ENCODE results near the gene COL5A2.

The COL5A2 gene

DNA sequence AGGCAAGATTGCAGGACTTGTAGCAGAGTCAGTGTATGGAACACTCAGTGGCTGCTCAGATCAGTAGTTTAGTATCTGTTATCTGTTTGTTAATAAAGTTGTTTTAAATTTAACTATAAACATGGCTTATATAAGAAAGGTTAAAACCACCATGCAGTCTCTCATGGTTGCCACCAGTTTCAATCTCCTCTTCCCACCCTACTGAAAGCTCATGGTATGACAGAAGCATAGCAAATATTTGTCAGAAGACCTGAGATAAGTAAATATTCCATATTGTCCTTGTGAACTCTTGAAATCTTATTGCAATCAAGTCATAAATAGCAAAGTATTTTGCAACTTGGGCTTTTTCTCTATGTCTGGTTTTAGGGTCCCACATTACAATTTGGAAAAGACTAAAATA is 2.1 kb upstream of the COL5A2 start:
- no peaks in the 10 kb centered on the region for H3K9me3 ChIP-seq (ENCODE audit: control insufficient read depth, low read length)
- H3K27ac ChIP-seq (ENCODE audit: insufficient read depth, low read length, poor library complexity, severe bottlenecking), result no peak overlapping the region
- DNase-seq, result no peak
- no peak overlapping the region for H3K4me3 ChIP-seq (ENCODE audit: insufficient read depth, low read depth, low read length, poor library complexity, severe bottlenecking)
- no peaks in the 10 kb centered on the region for H3K4me1 ChIP-seq (ENCODE audit: control insufficient read depth, insufficient read depth, low read length, poor library complexity, severe bottlenecking)
- no peaks in the 10 kb centered on the region for H3K36me3 ChIP-seq (ENCODE audit: control insufficient read depth, insufficient read depth, low read length)
- H3K27me3 ChIP-seq (replicated peaks; ENCODE audit: control insufficient read depth, insufficient read depth, low read length, poor library complexity, severe bottlenecking), result no peaks in the 10 kb centered on the region

DNA sequence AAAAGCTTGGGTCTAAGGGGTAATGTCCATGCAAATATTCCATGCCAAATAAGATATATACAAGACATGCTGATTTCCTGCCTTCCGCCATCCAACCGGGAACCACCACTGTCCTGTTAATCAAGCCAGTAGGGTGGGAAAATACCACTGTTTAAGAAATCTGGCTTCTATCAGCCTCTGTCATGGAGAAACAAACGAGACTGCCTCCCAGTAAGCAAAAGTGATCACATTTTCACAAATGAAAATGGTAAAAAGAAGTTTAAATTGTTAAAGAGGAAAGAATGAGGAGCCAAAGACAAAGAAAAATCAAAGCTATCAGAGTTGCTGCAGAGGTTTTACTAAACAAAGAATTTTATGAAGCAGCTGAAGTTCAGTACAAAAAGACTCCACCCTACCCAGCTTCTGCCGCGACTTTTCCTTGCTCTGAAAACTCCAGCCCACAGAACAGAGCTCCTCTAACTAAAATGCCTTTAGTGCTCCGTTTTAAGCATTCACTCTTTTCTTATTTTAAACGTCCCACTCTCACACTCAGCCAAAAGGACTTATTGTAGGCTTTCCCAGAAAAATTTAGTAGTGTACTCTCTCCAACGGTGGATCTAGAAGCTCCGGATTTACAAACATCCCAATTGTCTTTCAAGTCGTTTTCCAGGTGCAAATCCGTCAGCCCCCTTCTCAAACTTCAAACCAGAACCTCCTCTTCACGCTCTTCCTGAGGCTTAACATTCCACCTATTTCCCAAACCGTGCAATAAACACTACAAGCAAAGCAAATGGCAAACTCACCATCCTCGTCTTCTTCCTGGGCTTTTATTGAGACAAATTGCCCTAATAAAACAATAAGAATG is 613 bp downstream of the COL5A2 start:
- Histone ChIP-seq H3K36me3 (ENCODE audit: control insufficient read depth, insufficient read depth, low read length) (no peaks in the 10 kb centered on the region), H3K27me3 (replicated peaks; ENCODE audit: control insufficient read depth, insufficient read depth, low read length, poor library complexity, severe bottlenecking) (no peaks in the 10 kb centered on the region), H3K4me1 (ENCODE audit: control insufficient read depth, insufficient read depth, low read length, poor library complexity, severe bottlenecking) (no peaks in the 10 kb centered on the region), H3K27ac (ENCODE audit: insufficient read depth, low read length, poor library complexity, severe bottlenecking) (no peak overlapping the region), H3K4me3 (ENCODE audit: insufficient read depth, low read depth, low read length, poor library complexity, severe bottlenecking) (no peak overlapping the region), H3K9me3 (ENCODE audit: control insufficient read depth, low read length) (no peaks in the 10 kb centered on the region)
- DNase-seq, result no peak

DNA sequence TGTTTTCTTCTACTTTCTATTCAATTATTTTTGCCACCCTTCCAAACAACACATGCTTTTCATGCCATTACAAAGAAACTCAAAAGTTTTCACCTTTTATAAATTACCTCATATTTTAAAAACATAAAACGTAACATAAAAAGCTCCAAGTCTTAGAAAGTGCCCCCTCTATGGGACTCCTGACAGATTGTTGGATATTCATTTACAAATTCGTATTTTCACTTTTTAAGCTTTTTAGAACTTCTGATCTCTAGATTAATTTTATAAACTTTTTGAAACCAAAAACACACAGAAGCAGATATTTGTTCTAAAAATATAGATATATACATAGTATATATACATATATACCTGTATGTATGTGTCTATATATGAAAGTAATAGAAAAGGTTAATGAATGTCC is 1.5 kb downstream of the COL5A2 start:
- no peaks in the 10 kb centered on the region for H3K4me1 ChIP-seq (ENCODE audit: control insufficient read depth, insufficient read depth, low read length, poor library complexity, severe bottlenecking)
- H3K36me3 ChIP-seq (ENCODE audit: control insufficient read depth, insufficient read depth, low read length), result no peaks in the 10 kb centered on the region
- H3K27me3 ChIP-seq (replicated peaks; ENCODE audit: control insufficient read depth, insufficient read depth, low read length, poor library complexity, severe bottlenecking), result no peaks in the 10 kb centered on the region
- no peak overlapping the region for H3K4me3 ChIP-seq (ENCODE audit: insufficient read depth, low read depth, low read length, poor library complexity, severe bottlenecking)
- H3K27ac ChIP-seq (ENCODE audit: insufficient read depth, low read length, poor library complexity, severe bottlenecking), result no peak overlapping the region
- DNase-seq, result no peak
- no peaks in the 10 kb centered on the region for H3K9me3 ChIP-seq (ENCODE audit: control insufficient read depth, low read length)

DNA sequence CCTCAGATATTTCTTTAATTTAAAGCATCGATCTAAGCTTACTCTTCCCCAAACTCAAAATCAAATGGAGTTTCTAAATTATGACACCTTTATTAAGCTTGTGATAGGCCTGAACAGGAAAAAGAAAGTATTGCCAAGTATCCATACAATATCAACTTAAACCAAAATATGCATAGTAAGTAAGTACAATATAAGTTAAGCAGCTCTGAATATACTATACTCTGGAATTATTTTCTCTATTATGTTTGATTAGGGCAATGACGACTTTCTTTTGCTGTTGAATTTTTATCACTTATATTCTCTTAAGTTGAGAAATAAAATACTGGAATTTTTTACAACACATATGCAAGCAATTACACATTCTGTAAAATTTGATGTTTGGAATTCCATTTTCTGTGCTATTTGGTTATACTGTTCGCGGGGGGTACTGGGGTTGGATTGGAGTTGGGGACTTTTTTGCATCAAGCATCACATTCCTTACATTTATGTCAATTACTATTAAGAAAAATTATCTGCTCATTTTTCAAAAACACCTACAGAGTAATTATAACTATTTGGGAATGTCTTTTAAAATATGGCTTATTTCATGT is 2.2 kb downstream of the COL5A2 start:
- Histone ChIP-seq H3K4me3 (ENCODE audit: insufficient read depth, low read depth, low read length, poor library complexity, severe bottlenecking) (no peak overlapping the region), H3K9me3 (ENCODE audit: control insufficient read depth, low read length) (no peaks in the 10 kb centered on the region), H3K27ac (ENCODE audit: insufficient read depth, low read length, poor library complexity, severe bottlenecking) (no peak overlapping the region), H3K36me3 (ENCODE audit: control insufficient read depth, insufficient read depth, low read length) (no peaks in the 10 kb centered on the region), H3K4me1 (ENCODE audit: control insufficient read depth, insufficient read depth, low read length, poor library complexity, severe bottlenecking) (no peaks in the 10 kb centered on the region), H3K27me3 (replicated peaks; ENCODE audit: control insufficient read depth, insufficient read depth, low read length, poor library complexity, severe bottlenecking) (no peaks in the 10 kb centered on the region)
- no peak for DNase-seq

DNA sequence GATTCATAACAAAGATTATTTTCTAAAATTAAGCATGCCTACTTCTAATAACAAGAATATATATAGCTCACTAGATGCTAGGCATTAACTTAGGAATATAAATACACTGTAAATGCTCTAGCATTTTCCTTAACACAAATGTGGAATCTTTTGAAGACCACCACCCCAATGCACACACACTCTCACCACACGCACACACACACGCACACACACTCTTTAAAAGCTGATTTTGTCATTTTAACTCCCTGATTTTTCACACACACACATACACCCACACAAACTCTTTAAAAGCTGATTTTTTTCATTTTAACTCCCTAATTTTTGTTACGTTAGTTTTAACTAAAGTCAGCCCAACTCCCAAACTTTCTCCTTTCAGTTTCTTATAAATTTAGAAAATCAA is 3.0 kb downstream of the COL5A2 start:
- H3K27me3 ChIP-seq (replicated peaks; ENCODE audit: control insufficient read depth, insufficient read depth, low read length, poor library complexity, severe bottlenecking), result no peaks in the 10 kb centered on the region
- no peaks in the 10 kb centered on the region for H3K36me3 ChIP-seq (ENCODE audit: control insufficient read depth, insufficient read depth, low read length)
- no peak overlapping the region for H3K4me3 ChIP-seq (ENCODE audit: insufficient read depth, low read depth, low read length, poor library complexity, severe bottlenecking)
- H3K4me1 ChIP-seq (ENCODE audit: control insufficient read depth, insufficient read depth, low read length, poor library complexity, severe bottlenecking), result no peaks in the 10 kb centered on the region
- H3K27ac ChIP-seq (ENCODE audit: insufficient read depth, low read length, poor library complexity, severe bottlenecking), result no peak overlapping the region
- DNase-seq, result no peak
- no peaks in the 10 kb centered on the region for H3K9me3 ChIP-seq (ENCODE audit: control insufficient read depth, low read length)

DNA sequence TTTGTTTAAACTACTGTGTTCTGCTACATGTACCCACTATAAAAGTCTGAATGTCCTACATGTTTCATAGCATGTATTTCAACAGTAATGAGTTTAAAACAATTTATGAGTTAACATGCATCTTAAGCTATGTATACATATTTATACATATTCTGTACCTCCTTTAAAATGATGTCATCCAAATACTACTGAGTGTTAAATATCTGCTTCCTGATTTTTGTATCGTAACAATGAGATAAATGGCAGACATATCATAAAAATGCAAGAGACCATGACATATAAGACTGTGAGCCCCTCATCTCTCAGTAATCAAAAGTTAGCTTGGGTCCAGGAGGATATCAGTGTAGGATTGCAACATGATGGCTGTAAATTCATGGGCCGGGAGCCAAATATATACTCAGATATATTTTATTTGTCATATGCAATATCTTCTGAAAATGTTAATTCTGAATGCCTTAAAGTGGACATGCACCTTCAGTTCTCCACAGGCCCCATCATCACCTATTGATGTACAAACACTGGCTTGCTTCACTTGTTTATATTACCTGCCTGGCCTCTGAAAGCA is 3.6 kb downstream of the COL5A2 start:
- DNase-seq, result no peak
- Histone ChIP-seq H3K4me1 (ENCODE audit: control insufficient read depth, insufficient read depth, low read length, poor library complexity, severe bottlenecking) (no peaks in the 10 kb centered on the region), H3K36me3 (ENCODE audit: control insufficient read depth, insufficient read depth, low read length) (no peaks in the 10 kb centered on the region), H3K9me3 (ENCODE audit: control insufficient read depth, low read length) (no peaks in the 10 kb centered on the region), H3K27me3 (replicated peaks; ENCODE audit: control insufficient read depth, insufficient read depth, low read length, poor library complexity, severe bottlenecking) (no peaks in the 10 kb centered on the region), H3K27ac (ENCODE audit: insufficient read depth, low read length, poor library complexity, severe bottlenecking) (no peak overlapping the region), H3K4me3 (ENCODE audit: insufficient read depth, low read depth, low read length, poor library complexity, severe bottlenecking) (no peak overlapping the region)

DNA sequence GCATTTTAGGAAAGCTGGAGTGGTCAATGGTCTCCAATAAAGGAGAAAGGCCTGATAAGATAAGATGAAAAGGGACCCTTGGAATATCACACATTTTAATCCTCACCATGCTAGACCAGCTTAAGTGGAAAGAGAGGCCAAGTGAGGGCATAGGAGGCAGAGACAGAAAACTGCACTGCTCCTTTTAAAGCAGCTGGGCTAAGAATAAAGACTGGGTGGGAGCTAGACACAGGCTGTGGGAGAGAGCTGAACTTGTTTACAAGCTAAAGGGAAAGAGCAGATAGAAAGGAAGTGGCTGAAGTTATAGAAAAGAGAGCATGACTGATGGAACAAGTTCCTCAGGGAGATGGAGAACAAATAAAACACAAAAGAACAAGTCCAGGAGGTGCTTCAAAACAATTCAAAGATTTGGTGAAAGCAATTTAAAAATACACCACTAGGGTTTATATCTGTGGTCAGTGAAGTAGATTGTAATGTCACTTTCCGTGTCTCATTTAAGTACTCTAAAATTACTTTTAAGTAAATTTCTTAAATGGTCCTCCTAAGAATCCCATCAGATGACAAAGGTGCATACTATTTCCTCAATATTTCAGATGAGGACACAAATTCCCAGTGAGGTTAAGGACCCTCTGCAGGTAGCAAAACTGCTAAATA is 7.5 kb downstream of the COL5A2 start:
- H3K27ac ChIP-seq (ENCODE audit: insufficient read depth, low read length, poor library complexity, severe bottlenecking), result no peak overlapping the region
- no peaks in the 10 kb centered on the region for H3K4me1 ChIP-seq (ENCODE audit: control insufficient read depth, insufficient read depth, low read length, poor library complexity, severe bottlenecking)
- no peak for DNase-seq
- H3K27me3 ChIP-seq (replicated peaks; ENCODE audit: control insufficient read depth, insufficient read depth, low read length, poor library complexity, severe bottlenecking), result no peaks in the 10 kb centered on the region
- no peaks in the 10 kb centered on the region for H3K9me3 ChIP-seq (ENCODE audit: control insufficient read depth, low read length)
- H3K36me3 ChIP-seq (ENCODE audit: control insufficient read depth, insufficient read depth, low read length), result no peaks in the 10 kb centered on the region
- no peak overlapping the region for H3K4me3 ChIP-seq (ENCODE audit: insufficient read depth, low read depth, low read length, poor library complexity, severe bottlenecking)

DNA sequence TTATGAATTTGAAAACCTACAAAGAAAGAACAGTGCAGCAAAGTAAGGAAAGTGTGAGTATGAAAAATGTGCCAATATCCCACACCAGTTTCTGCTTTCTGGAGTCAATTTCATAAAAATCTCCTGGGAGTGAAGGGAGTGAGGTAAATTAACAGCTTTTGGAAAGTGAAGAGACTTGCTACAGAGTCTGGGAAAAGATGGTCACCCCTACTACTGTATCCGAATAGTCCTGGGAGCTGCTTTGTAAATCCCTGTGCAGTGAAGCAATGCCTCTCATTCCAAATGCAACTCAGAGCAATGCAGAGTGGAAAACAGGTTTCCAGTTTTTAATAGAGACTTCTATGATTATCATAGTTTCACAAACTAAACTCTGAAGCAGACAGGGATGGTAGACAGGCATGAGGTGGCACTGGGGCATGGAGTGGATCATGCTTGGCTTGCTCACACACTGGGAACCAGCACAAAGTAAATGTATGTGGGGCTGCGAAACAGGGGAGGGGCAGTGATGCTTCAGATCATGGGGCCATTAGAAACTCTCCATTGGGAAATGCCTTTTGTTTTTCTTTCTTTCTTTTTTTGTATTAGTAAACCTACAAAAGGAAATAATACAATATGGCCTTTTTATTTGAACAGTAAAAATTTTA is 10.6 kb downstream of the COL5A2 start:
- H3K4me3 ChIP-seq (ENCODE audit: insufficient read depth, low read depth, low read length, poor library complexity, severe bottlenecking), result no peak overlapping the region
- H3K9me3 ChIP-seq (ENCODE audit: control insufficient read depth, low read length), result no peaks in the 10 kb centered on the region
- H3K36me3 ChIP-seq (ENCODE audit: control insufficient read depth, insufficient read depth, low read length), result no peaks in the 10 kb centered on the region
- no peak for DNase-seq
- H3K27ac ChIP-seq (ENCODE audit: insufficient read depth, low read length, poor library complexity, severe bottlenecking), result no peak overlapping the region
- no peaks in the 10 kb centered on the region for H3K27me3 ChIP-seq (replicated peaks; ENCODE audit: control insufficient read depth, insufficient read depth, low read length, poor library complexity, severe bottlenecking)
- no peaks in the 10 kb centered on the region for H3K4me1 ChIP-seq (ENCODE audit: control insufficient read depth, insufficient read depth, low read length, poor library complexity, severe bottlenecking)

DNA sequence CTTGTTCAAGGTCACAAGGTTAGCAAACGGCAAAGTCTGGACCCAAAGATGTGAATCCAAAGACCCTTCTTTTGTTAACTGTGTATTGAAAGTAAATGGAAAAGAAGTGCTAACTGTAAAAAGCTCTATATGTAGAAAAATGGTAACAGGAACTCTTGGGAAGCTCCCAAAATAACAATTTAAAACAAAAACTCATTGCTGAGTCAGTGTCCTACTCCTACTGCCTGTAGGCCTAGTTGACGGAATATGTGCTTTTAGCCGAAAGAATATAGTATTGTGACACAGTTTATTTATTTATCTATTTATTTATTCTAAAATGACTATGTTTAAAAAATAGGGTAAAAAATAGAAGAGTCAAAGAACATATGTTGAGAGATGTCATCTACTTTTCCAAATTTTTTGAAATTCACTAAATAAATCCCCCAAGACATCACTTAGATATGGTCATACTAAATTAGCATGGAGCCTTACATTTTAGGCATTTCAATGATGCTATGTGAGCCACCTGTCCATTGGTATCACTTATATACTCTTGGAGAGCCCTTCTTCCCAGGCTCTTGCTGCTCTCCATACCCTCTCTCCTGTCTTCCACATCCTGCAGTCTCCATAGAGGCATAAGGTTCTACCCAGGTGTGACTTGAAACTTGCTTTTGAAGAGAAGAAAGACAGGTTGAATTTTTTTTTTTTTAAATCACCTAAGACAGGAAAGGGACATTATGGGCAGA is 13.7 kb downstream of the COL5A2 start:
- H3K36me3 ChIP-seq (ENCODE audit: control insufficient read depth, insufficient read depth, low read length), result no peaks in the 10 kb centered on the region
- no peaks in the 10 kb centered on the region for H3K9me3 ChIP-seq (ENCODE audit: control insufficient read depth, low read length)
- DNase-seq, result no peak
- H3K4me3 ChIP-seq (ENCODE audit: insufficient read depth, low read depth, low read length, poor library complexity, severe bottlenecking), result no peak overlapping the region
- H3K27ac ChIP-seq (ENCODE audit: insufficient read depth, low read length, poor library complexity, severe bottlenecking), result no peak overlapping the region
- no peaks in the 10 kb centered on the region for H3K4me1 ChIP-seq (ENCODE audit: control insufficient read depth, insufficient read depth, low read length, poor library complexity, severe bottlenecking)
- H3K27me3 ChIP-seq (replicated peaks; ENCODE audit: control insufficient read depth, insufficient read depth, low read length, poor library complexity, severe bottlenecking), result no peaks in the 10 kb centered on the region

Measured in effector memory CD4-positive, alpha-beta T cell (primary cell).